ENCODE results near the gene SH2D4B.

Gene SH2D4B

DNA sequence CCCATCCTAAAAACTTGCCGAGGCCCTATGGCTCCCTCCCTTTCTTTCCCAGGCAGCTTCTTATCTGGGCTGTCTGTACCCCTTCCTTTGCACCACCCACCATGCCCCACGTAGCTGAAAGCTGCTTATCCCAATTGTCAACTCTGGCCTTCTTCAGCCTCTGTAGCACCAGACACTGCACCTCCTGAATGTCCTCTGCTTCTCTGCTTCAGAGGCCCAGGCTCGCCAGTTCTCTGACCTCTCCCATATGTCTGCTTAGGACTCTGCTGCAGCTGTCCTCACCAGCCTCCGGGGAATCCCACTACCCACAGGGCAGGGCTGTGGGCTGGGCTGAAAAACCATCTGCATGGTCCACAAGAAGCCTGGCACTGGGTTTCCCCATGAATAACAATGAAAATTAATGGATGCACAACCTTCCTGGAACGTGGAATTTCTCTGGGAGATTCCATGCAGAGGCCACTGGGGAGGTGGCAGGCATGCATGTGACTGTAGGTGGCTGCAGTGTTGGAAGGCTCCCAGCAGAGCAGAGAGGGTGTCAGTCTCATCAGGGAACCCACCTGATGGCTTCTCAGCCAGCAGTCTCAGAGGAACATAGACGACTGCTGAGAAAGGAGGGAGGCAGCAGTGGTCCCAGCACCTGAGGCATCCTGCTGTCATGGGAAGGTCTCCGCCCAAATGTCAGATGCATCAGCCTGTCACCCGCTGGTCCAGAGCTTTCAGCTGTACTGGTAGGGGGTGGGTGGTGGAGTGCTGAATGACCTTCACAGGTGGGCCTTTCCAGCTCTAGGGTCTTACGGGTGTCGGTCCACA lies 16.8 kb upstream of the SH2D4B start:
- H3K4me3 ChIP-seq (ENCODE audit: low read length) = no peak overlapping the region
- DNase-seq (ENCODE audit: low read depth) = no peak
- TF ChIP-seq, protein P1, sequence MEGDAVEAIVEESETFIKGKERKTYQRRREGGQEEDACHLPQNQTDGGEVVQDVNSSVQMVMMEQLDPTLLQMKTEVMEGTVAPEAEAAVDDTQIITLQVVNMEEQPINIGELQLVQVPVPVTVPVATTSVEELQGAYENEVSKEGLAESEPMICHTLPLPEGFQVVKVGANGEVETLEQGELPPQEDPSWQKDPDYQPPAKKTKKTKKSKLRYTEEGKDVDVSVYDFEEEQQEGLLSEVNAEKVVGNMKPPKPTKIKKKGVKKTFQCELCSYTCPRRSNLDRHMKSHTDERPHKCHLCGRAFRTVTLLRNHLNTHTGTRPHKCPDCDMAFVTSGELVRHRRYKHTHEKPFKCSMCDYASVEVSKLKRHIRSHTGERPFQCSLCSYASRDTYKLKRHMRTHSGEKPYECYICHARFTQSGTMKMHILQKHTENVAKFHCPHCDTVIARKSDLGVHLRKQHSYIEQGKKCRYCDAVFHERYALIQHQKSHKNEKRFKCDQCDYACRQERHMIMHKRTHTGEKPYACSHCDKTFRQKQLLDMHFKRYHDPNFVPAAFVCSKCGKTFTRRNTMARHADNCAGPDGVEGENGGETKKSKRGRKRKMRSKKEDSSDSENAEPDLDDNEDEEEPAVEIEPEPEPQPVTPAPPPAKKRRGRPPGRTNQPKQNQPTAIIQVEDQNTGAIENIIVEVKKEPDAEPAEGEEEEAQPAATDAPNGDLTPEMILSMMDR (conservative IDR thresholded peaks at IDR 0.05; ENCODE audit: low read depth, low read length) = no peak

DNA sequence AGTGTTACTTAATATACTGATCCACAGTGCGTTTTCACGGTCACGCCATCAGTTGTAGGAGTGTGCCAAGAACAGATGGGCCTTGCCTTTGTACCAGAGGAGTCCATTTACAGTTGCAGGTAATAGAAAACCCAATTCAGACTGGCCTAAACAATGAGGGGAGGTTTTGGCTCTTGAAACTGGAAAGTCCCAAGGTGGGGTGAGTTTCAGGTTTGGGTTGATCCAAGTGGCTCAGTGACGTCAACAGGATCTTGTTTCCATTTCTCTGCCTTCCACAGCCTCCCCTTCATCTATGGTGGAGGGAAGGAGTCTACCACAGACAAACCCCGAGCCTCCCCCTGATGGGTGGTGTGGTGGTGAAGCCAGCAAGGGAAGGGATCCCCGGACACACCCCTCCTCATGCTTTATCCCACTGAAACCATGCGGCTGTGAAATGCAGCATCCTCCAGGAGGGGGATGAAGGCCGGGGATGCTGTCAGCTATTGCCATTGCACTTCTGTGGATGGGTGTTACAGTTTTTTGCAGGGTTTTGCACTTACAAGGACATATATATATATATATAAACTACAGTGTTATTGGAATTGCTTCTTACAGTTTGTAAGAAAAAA lies 14.8 kb upstream of the SH2D4B start:
- no peak for DNase-seq (ENCODE audit: low read depth)
- no peak overlapping the region for H3K4me3 ChIP-seq (ENCODE audit: low read length)
- TF ChIP-seq, protein P1 (conservative IDR thresholded peaks at IDR 0.05; ENCODE audit: low read depth, low read length) = no peak

DNA sequence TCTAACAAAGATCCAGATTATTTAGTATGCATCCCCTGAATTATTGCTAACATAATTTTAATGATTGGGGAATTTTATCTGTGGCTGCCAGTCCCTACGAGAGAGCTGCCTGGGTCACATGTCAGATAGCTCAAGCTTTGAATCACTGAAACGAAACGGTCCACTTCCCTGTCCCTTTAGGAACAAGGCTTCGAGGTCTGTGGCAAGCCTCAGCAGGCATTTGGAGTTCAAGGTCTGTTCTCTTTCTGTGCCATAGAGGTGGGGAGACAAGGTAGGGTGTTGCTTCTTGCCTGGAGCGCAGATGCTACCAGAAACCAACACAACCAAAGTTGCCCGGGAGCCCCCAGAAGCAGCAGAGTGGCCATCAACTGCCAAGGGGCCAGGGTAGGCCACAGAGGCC lies 13.9 kb upstream of the SH2D4B start:
- no peak overlapping the region for H3K4me3 ChIP-seq (ENCODE audit: low read length)
- TF ChIP-seq, protein P1 (conservative IDR thresholded peaks at IDR 0.05; ENCODE audit: low read depth, low read length) = no peak
- no peak for DNase-seq (ENCODE audit: low read depth)

DNA sequence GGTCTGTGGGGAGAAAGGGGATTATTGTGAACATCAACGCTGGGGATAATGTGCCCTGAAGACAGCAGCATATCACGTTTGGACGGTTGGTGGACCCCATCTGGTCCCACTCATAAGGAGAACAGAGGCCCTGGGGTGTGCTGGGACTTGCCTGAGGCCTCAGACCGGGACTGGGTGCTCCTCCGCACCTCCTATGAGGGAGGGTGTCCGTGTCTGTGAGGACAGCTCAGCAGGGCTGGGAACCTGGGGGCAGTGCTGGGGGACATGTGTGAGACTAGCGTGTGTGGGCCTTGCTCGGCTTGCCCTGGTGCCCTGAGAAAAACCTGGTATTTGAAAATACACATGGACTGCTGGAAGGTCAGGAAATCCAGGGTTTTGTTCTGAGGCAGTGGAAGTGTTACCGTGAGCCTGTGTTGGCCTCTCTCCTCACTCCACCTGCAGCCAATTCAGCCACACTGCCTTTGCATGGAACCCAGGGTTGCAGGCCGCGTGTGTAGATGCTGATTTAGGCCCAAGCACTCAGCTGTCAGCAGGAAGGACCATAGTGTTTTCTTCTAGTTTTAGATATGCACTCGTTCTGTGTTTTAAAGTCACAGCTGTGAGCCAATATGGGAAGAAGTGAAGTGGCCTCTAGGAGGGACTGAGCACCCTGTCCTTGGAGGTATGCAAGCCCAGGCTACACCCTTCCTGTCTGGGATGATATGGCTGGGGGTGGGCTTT lies 13.4 kb upstream of the SH2D4B start:
- TF ChIP-seq, protein P1 (conservative IDR thresholded peaks at IDR 0.05; ENCODE audit: low read depth, low read length) = no peak
- no peak for DNase-seq (ENCODE audit: low read depth)
- H3K4me3 ChIP-seq (ENCODE audit: low read length) = no peak overlapping the region

DNA sequence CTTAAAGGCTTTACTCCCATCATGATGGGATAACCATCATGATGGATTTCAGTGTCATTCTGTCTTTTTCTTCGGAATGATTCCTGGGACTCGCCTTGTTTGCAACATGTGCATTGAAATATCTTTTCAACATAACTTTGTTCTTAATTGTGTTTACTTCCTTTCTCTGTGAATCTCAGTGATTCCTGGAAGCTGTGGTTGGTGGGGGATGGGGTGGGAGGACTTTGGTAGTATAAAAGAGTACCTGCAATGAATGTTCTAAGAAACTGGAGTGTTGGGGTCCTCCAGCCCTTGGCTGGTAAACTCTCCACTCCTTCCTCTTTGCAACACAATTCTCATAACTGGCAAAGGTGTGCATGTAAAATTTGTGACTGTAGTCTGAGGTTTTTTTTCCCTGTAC lies 11.5 kb upstream of the SH2D4B start:
- no peak overlapping the region for H3K4me3 ChIP-seq (ENCODE audit: low read length)
- DNase-seq (ENCODE audit: low read depth) = no peak
- TF ChIP-seq, protein P1 (conservative IDR thresholded peaks at IDR 0.05; ENCODE audit: low read depth, low read length) = no peak

DNA sequence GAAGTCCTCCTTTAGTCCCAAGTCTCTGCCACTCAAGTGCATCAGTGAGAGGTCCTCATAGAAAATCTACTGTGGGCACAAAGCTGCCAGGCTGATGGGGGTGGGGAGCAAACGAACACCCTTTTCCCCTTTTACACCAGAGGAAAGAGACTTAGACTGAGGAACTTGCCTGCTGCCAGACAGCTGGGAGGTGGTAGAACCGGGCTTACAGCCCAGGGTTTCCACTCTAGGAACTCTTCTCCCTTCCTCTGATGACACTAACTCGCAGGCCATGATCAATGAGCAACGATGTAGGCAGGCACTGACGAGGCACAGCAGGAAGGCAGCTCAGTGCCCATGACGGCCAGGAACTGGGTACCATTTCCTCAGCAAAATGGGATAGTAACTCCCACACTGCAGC lies 11.0 kb upstream of the SH2D4B start:
- DNase-seq (ENCODE audit: low read depth) = no peak
- H3K4me3 ChIP-seq (ENCODE audit: low read length) = no peak overlapping the region
- TF ChIP-seq, protein P1 (conservative IDR thresholded peaks at IDR 0.05; ENCODE audit: low read depth, low read length) = no peak
